Spleen (tissue), 11 donors: Measurements from ENCODE around the gene STX18. TPM values are rescaled to one million over a fixed set of nuclear protein-coding genes. Genes with fewer than 3 reads are reported as not detected.

Source experiments
- DNase-seq: peaks from one replicate; pipeline ENCODE4 v3.0.0-alpha.2; 2020
- H3K27ac ChIP-seq, 8 donors: fragments of 200-600 bp; sonication (generic) in 7 of 8; 1 replicate in 4 of 8; 2 replicates in 4 of 8; pipeline versions ENCODE4 v1.5.0 to v1.8.0; 2016 to 2021; ENCODE audit warnings: inconsistent platforms in 4 of 8, mild to moderate bottlenecking in 4 of 8, moderate library complexity in 1 of 8
- H3K27me3 ChIP-seq, 7 donors: fragments of 200-600 bp; sonication (generic) in 6 of 7; replicated peaks in 1 of 7; 1 replicate in 4 of 7; 2 replicates in 3 of 7; pipeline versions ENCODE4 v1.5.0 to v1.8.0; 2016 to 2021; ENCODE audit warnings: inconsistent platforms in 3 of 7, mild to moderate bottlenecking in 1 of 7
- H3K36me3 ChIP-seq, 6 donors: fragments of 200-600 bp; sonication (generic) in 5 of 6; 1 replicate in 4 of 6; 2 replicates in 2 of 6; pipeline versions ENCODE4 v1.5.0 to v1.8.0; 2016 to 2021; ENCODE audit warnings: inconsistent platforms in 2 of 6
- H3K4me1 ChIP-seq, 6 donors: fragments of 200-600 bp; sonication (generic) in 5 of 6; 1 replicate in 3 of 6; 2 replicates in 3 of 6; pipeline versions ENCODE4 v1.5.0 to v1.8.0; 2016 to 2021; ENCODE audit warnings: inconsistent platforms in 3 of 6
- H3K4me3 ChIP-seq, 8 donors: fragments of 200-600 bp; sonication (generic) in 7 of 8; 1 replicate in 4 of 8; 2 replicates in 4 of 8; pipeline versions ENCODE4 v1.5.0 to v1.8.0; 2016 to 2021; ENCODE audit warnings: inconsistent platforms in 4 of 8, mild to moderate bottlenecking in 4 of 8, moderate library complexity in 2 of 8
- H3K9me3 ChIP-seq, 8 donors: fragments of 200-600 bp; sonication (generic) in 7 of 8; 1 replicate in 4 of 8; 2 replicates in 4 of 8; pipeline versions ENCODE4 v1.5.0 to v1.8.0; 2016 to 2021; ENCODE audit warnings: inconsistent platforms in 4 of 8
- POLR2A ChIP-seq, 3 donors: fragments of 450-650 bp; IDR thresholded peaks; one replicate each; pipeline ENCODE4 v1.5.1; 2017; ENCODE audit warnings: antibody characterized with exemption in 3 of 3, mild to moderate bottlenecking in 1 of 3
- POLR2AphosphoS5 ChIP-seq, 3 donors: sonication (generic); formaldehyde crosslinking; IDR thresholded peaks; one replicate each; pipeline ENCODE4 v1.5.1; 2017; ENCODE audit warnings: antibody characterized with exemption in 3 of 3
- WGBS, 5 donors: extraction: QIAGEN DNeasy Blood & Tissue Kit in 3 of 5; methylation state at CpG; one replicate each; pipeline versions ENCODE4 v1.1.5 to v1.1.7; 2013 to 2018; 5-methylcytosine and 5-hydroxymethylcytosine counted together
- intact Hi-C: fragments of 100-400 bp; cut with DNase I; formaldehyde crosslinking; loops from one replicate; pipeline ENCODE4 v1.15.0; 2023; ENCODE audit warnings: low total_unique reads
- polyA plus RNA-seq, 3 donors: library from polyadenylated mRNA; stranded (reverse); fragments of 200-250 nt; gene quantifications; one replicate each; pipeline ENCODE4 v1.2.1, GENCODE V29; 2013
- total RNA-seq, 7 donors: library from RNA; depleted of rRNA in 3 of 7; stranded (reverse); fragments of >200 nt in 3 of 7; fragmentation: NEBNext Ultra II Directional in 4 of 7; extraction: Animal tissue kit (Norgen Biotek cat#: 25700) in 4 of 7; gene quantifications; one replicate each; pipeline versions ENCODE4 v1.1.0 to v1.2.1, GENCODE V29; 2016 to 2021
- TF ChIP-seq, protein P1 (sequence below), 11 experiments: fragments of 200-600 bp in 7 of 11; fragments of 450-650 bp in 4 of 11; sonication (generic) in 4 of 11; IDR thresholded peaks in 8 of 11; conservative IDR thresholded peaks in 3 of 11; 1 replicate in 7 of 11; 2 replicates in 4 of 11; pipeline versions ENCODE4 v1.4.0 to v1.8.0; 2016 to 2021; ENCODE audit warnings: antibody characterized with exemption in 11 of 11, inconsistent platforms in 4 of 11, mild to moderate bottlenecking in 1 of 11
- donor health status: healthy with polysubstance abuse.
- donor health status: DM: no; HTN: no; CAD: no; lungs with moderate emphysema.
- donor health status: DM: no; HTN: no; CAD: no.
- donor health status: Bipolar disorder and iron deficiency.
- donor health status: healthy.
- donor health status: DM: no; HTN: no; CAD: no.
- donor health status: DM: yes; HTN: yes; CAD: no.

The STX18 gene
- total and polyA plus RNA-seq, 10 donors: 19.0 to 45.8 (median 29.8) TPM

DNA sequence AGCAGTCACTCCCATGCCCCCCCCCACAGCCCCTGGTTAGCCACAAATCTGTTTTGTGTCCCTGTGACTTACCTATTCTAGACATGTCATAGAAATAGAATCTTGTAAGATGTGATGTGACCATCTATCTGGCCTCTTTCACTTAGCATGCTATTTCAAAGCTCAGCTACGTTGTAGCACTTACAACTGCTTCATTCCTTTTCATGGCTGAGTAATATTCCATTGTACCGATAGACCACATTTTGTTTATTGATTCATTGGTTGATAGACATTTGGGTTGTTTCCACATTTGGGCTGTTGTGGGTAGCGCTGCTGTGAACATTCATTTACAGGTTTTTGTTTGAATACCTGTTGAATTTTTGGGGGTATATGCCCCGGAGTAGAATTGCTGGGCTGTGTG is 143.4 kb downstream of the STX18 start:
- DNase-seq: no peak
- no peak overlapping the region for H3K27ac ChIP-seq
- H3K27me3 ChIP-seq: peaks cover 0 to 72% (median 0%) of the 10 kb centered on the region in 7 donors
- intact Hi-C loops: no loop called here
- no peak for TF ChIP-seq POLR2AphosphoS5 (IDR thresholded peaks at IDR 0.05)
- H3K4me1 ChIP-seq: peaks cover 0 to 13% (median 0%) of the 10 kb centered on the region in 6 donors
- 62 to 83% (median 73%) methylated on average over 4 of the region's 4 CpGs for WGBS, 5 donors
- no peaks in the 10 kb centered on the region for H3K36me3 ChIP-seq
- peaks cover 0 to 15% (median 0%) of the 10 kb centered on the region in 8 donors for H3K9me3 ChIP-seq
- no peak overlapping the region for H3K4me3 ChIP-seq

DNA sequence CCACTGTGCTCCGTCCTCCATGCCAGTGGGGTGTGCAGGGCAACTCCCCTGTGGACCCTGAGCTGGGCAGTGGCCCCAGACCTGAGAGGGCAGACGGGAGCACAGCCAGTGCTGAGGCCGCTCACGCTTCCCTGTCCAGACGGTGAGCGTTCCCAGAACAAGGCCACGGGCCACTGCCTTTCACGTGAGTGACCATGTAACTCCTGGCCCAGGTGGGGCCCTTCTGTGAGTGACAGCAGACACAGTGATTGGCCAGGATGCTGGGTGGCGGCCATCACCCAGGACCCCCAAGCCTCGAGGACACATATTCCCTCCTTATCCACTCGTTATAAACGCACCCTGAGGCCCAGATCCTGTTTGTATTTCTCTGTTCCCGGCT is 144.4 kb downstream of the STX18 start:
- DNase-seq: peak; percentile 56
- Histone ChIP-seq H3K27ac (no peak overlapping the region), H3K27me3 (peaks cover 0 to 73% (median 0%) of the 10 kb centered on the region in 7 donors), H3K36me3 (no peaks in the 10 kb centered on the region), H3K4me3 (no peak overlapping the region), H3K4me1 (peaks cover 0 to 13% (median 0%) of the 10 kb centered on the region in 6 donors), H3K9me3 (peaks cover 0 to 15% (median 0%) of the 10 kb centered on the region in 8 donors)
- intact Hi-C loops: no loop called here
- WGBS, 5 donors: 81 to 89% (median 82%) methylated on average over 9 to 13 of the region's 13 CpGs
- no peak for TF ChIP-seq POLR2AphosphoS5 (IDR thresholded peaks at IDR 0.05)
- TF ChIP-seq POLR2A (IDR thresholded peaks at IDR 0.05): no peak
- TF ChIP-seq, protein P1, sequence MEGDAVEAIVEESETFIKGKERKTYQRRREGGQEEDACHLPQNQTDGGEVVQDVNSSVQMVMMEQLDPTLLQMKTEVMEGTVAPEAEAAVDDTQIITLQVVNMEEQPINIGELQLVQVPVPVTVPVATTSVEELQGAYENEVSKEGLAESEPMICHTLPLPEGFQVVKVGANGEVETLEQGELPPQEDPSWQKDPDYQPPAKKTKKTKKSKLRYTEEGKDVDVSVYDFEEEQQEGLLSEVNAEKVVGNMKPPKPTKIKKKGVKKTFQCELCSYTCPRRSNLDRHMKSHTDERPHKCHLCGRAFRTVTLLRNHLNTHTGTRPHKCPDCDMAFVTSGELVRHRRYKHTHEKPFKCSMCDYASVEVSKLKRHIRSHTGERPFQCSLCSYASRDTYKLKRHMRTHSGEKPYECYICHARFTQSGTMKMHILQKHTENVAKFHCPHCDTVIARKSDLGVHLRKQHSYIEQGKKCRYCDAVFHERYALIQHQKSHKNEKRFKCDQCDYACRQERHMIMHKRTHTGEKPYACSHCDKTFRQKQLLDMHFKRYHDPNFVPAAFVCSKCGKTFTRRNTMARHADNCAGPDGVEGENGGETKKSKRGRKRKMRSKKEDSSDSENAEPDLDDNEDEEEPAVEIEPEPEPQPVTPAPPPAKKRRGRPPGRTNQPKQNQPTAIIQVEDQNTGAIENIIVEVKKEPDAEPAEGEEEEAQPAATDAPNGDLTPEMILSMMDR (IDR thresholded peaks at IDR 0.05 in 8 of 11, conservative IDR thresholded peaks at IDR 0.05 in 3 of 11): no peak

DNA sequence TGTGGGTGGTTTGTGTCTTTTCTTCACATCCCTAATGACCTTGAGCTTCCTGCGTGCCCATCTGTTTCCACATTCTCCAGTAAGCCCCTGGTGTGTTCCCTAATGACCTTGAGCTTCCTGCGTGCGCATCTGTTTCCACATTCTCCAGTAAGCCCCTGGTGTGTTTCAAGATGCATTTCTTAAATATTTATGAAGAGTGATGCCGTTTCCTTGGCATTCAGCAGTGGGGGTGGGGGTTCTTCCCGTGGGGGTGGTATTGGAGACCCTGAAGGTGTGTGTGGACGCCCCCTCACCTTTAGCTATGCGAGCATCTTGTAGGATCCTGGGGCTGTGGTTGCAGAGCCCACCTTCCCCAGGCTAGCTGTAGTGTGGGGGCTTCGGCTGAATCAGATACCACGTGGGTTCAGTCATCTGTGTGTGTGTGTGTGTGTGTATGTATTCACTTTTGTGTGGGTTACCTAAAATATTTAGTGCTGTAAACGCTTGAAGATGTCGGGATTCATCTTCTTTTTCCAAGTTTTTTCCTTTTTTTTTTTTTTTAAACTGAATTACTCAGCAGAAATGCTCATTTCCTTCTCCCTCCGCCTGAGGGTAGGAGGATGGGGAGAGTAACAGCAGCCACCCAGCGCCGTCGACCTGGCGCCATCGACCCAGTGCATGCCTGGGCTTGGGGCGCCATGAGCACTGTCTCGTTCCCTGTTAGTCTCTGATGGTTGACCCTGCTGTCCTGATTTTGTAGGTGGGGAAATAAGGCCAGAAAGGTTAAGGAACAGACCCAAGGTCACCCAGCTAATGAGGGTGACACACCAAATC is 145.0 kb downstream of the STX18 start:
- no peak for TF ChIP-seq POLR2A (IDR thresholded peaks at IDR 0.05)
- Histone ChIP-seq H3K4me3 (no peak overlapping the region), H3K36me3 (no peaks in the 10 kb centered on the region), H3K9me3 (peaks cover 0 to 15% (median 0%) of the 10 kb centered on the region in 8 donors), H3K27ac (no peak overlapping the region), H3K4me1 (peaks cover 0 to 13% (median 0%) of the 10 kb centered on the region in 6 donors), H3K27me3 (peaks cover 0 to 73% (median 5%) of the 10 kb centered on the region in 7 donors)
- intact Hi-C loops: no loop called here
- no peak for DNase-seq
- WGBS, 5 donors: 51 to 62% (median 56%) methylated on average over 18 to 19 of the region's 19 CpGs

DNA sequence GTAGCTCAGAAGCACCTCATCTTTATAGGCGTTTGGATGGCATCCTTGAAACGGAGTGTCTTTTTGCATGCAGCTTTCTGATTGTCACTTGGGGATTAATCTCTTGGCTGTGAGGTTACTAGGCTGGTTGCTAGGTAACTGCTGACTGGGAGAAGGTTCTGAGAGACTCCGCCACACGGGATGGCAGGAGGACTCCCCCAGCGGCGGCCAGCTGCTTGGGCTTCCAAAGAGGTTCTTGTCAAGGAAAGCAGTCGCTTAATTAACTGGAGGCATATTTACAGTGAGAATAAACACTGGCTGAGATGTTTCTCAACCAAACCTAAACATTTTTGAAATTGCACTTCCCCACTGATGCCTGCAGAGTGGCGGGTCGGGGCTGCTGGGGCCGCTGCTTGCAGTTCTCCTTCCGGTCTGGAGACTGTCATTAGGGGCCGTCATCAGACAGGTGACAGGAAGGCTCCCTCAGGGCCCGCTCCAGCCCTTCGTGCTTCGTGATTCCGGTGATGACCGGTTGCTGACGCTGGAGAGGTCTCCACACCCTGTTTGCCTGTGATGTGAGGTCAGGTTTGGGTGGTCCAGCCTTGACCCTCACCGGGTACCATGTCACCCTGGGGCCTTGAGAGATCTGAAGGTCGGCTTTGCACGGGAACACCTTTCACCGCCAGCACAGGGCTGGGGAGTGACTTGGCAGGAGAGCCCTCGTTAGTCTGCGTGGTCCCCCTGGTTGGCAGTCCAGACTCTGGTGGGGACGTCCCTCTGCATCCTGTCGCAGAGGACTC is 145.8 kb downstream of the STX18 start:
- 23 to 31% (median 25%) methylated on average over 20 to 26 of the region's 26 CpGs for WGBS, 5 donors
- Histone ChIP-seq H3K36me3 (no peaks in the 10 kb centered on the region), H3K4me1 (peaks cover 0 to 13% (median 0%) of the 10 kb centered on the region in 6 donors), H3K4me3 (peak overlapping the region in 1 of 8 donors; percentile 24), H3K27me3 (peaks cover 0 to 71% (median 6%) of the 10 kb centered on the region in 7 donors), H3K27ac (no peak overlapping the region), H3K9me3 (peaks cover 0 to 15% (median 0%) of the 10 kb centered on the region in 8 donors)
- TF ChIP-seq, protein P1 (IDR thresholded peaks at IDR 0.05 in 8 of 11, conservative IDR thresholded peaks at IDR 0.05 in 3 of 11): no peak
- TF ChIP-seq POLR2A (IDR thresholded peaks at IDR 0.05): no peak
- no peak for TF ChIP-seq POLR2AphosphoS5 (IDR thresholded peaks at IDR 0.05)
- no peak for DNase-seq
- intact Hi-C loops: no loop called here

DNA sequence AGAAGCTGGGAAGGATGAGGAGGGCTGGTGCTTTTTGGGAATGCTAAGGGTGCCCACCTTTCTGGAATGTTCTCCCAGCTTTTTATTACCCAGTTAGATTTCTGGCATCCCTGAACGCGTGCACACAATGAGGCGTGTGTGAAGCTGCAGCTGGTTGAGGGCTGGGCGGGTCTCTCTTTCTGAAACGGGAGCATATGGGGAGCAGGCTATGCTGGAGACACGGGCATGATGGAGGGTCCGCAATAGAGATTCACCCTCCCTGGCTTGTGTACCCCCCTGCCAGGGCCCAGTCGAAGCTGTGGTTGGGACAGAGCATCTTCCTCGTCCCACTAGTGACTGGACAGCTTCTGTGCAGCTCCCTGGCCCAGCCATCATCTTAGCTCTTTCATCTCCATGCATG is 146.5 kb downstream of the STX18 start:
- TF ChIP-seq POLR2A (IDR thresholded peaks at IDR 0.05) (no peak), POLR2AphosphoS5 (IDR thresholded peaks at IDR 0.05) (no peak)
- TF ChIP-seq, protein P1 (IDR thresholded peaks at IDR 0.05 in 8 of 11, conservative IDR thresholded peaks at IDR 0.05 in 3 of 11): no peak
- no peak overlapping the region for H3K27ac ChIP-seq
- H3K4me3 ChIP-seq: no peak overlapping the region
- peaks cover 0 to 13% (median 0%) of the 10 kb centered on the region in 8 donors for H3K9me3 ChIP-seq
- H3K27me3 ChIP-seq: peaks cover 0 to 75% (median 6%) of the 10 kb centered on the region in 7 donors
- 72 to 89% (median 79%) methylated on average over 9 of the region's 9 CpGs for WGBS, 5 donors
- intact Hi-C loops: no loop called here
- no peak for DNase-seq
- no peaks in the 10 kb centered on the region for H3K36me3 ChIP-seq
- peaks cover 0 to 13% (median 0%) of the 10 kb centered on the region in 6 donors for H3K4me1 ChIP-seq
